ENCODE data around the gene FAM174B.

FAM174B gene

GRCh38 chr15:92599394-92599970 lies 56.1 kb downstream of the FAM174B start:
- DNase-seq = no peak

GRCh38 chr15:92597548-92597947 lies 58.0 kb downstream of the FAM174B start:
- DNase-seq = no peak

GRCh38 chr15:92596623-92597022 lies 59.0 kb downstream of the FAM174B start:
- DNase-seq = no peak

DNA sequence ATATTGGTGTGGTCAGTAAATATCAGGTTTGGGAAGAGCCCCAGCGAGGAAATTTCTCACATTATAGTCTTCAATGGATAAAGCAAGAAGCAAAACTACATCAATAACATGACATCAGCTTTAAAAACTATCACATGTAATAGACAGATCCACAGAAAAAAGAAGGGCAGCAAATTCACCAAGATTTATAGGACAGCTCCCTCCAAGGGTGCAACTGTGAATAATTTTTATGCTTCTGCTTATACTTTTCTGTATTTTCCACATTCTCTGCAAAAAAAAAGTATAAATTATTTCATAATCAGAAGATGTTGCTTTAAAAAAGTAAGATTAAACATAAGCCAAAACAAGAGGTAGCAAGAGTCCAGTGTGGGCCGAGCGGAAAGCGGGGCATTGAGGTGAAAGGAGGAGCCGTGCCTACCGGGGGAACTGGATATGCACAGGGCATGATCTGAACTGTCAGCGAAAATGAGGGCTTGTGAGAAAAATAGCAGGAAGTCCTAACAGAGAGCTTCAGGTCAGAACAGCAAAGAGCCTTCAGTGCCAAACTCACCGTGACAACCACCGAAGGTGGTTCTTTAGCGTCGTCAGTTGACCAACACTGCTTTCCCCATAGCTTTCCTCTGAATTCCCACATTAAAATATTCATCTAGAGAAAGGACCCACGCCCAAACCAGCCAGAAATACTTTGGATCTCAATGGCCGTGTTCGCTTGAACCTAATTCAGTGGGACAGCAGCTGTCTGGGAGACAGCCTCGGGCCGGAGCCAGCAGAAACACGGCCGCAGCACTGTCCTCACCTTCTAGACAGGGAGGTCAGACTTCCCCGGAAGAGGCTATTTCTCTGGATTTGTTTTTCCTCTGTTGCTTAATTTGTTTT lies 59.8 kb downstream of the FAM174B start:
- DNase-seq = no peak

GRCh38 chr15:92591275-92591674 lies 64.3 kb downstream of the FAM174B start:
- no peak for DNase-seq

DNA sequence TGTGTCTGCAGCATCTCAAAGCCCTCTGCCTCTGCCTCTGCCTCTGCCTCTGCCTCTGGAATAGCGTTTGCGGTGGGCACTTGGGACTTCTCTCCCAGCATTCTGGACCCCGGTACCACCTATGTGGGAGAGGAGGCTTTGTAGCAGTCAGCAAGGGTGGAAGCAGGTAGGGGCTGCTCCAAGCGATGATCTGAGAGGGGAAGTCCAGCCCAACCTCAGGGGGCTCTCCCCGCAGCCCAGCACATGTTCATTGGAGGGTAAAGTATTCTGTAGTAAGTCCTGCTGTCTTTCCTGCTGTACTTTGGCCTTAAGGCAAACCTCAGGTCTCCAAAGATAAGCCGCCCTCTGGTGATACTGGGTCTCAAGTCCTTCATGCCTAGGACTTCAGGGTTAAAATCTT lies 68.6 kb downstream of the FAM174B start:
- no peak for DNase-seq

GRCh38 chr15:92586383-92586942 lies 69.1 kb downstream of the FAM174B start:
- no peak for DNase-seq

- no peak for DNase-seq
Measured at GRCh38 chr15:92584105-92584504, 71.5 kb downstream of the FAM174B start.

- DNase-seq = no peak
Measured at GRCh38 chr15:92583096-92584034, 72.2 kb downstream of the FAM174B start.

DNA sequence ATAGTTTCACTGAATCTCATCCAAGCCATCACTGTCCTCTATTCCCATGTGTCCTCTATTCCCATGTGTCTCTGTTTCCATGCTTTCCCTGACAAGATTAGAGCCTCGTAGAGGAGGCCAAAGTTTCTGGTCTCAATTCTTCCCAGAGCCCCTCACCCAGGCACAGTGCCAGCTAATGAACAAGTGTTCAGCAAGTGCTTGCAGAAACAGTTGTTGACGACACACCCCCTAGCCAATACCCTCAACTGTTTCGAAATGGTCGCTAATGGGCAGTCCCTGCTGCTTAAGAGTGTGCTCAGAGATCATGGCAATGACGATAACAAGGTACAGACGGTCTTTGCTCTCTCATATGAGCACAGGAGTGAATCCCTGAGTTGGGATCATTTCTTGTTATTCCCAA lies 73.4 kb downstream of the FAM174B start:
- no peak for DNase-seq

- no peak for DNase-seq
Measured at GRCh38 chr15:92580933-92581445, 74.6 kb downstream of the FAM174B start.

- no peak for DNase-seq
Measured at GRCh38 chr15:92580521-92580920, 75.1 kb downstream of the FAM174B start.

DNA sequence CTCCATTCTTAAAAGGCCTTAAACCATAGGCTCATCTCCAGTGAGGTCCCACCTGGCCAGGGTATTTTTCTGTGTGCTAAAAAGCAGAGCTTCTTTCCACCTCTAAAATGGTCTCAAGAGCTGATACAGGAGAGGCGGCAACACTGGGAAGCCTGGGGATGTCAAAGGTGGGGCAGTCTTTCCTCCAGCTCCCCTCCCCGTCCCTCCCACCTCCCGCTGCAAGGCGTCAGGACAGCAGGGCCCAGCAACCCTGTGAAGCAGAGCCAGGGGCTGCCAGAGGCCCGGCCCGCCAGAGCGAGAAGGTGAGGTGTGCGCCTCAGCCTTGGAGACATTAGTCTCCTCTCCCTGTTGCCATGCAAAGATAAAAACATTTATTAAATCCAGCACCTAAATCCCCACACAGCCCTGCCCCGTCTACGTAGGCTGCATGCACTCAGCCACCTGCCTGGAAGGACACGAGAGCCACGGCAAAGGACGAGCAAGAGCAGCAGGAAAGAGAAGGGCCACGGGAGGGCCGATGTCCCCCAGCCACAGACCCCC lies 75.6 kb downstream of the FAM174B start:
- no peak for DNase-seq

GRCh38 chr15:92579486-92579885 lies 76.1 kb downstream of the FAM174B start:
- DNase-seq = no peak

DNA sequence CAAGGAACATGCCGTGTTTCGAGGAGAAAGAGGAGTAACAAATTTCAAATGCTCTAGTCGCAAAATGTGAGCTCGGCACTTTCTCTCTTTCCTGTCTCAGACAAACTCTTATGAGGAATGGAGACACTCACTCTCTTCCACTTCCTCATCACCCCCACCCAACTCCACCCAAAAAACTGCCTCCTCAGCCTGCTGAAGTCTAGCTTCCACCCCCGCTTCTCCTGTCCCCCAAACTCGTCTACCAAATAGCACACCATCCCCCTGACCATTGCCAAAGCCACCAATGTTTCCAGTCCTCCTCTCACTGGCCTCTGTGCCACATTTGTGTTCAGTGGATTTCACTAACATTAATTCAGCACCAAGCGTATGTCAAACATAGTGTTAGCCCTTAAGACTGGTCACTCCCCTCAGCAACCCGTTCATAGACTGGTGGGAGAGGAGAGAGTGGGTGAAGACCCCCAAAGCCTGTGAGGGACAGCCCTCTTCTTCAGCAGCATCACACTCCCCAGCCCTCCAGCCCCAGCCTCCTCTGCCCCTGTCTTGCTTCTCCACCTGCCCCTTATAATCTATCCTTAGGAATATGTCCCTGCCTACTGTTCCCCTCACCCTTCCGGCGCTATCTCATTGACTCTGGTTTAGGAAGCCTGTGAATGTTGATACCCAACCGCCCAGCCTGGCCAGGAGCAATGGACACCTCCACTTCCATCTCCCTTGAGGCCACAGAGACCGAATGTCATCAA lies 77.3 kb downstream of the FAM174B start:
- no peak for DNase-seq

GRCh38 chr15:92576597-92577200 lies 78.9 kb downstream of the FAM174B start:
- DNase-seq = no peak

- DNase-seq = no peak
Measured at GRCh38 chr15:92574566-92574965, 81.0 kb downstream of the FAM174B start.

GRCh38 chr15:92574161-92574560 lies 81.4 kb downstream of the FAM174B start:
- no peak for DNase-seq

DNA sequence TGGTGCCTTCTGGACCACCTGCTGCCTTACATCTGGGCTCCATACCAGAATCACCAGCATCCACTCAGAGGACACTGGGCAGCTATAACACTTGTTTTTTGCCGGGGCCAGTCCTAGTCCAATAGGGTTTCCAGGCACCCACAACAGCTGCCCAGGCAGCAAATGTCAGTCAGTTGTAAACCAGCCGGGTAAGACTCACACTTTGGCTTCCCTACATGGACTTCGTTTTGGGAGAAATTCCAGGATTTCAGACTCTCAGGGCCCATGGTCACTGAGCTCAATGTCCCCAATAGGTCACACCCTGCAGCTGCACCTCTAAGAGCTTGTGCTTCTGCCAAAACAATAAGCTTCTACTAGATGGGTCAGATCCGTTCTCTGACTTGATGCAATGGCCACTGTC lies 83.8 kb downstream of the FAM174B start:
- no peak for DNase-seq

GRCh38 chr15:92570391-92570790 lies 85.2 kb downstream of the FAM174B start:
- peak; percentile 2 for DNase-seq

GRCh38 chr15:92569778-92570177 lies 85.8 kb downstream of the FAM174B start:
- DNase-seq = no peak

Data from NCI-H1092 treated with DMSO at 0.1 percent for 48 hours (cell line).